ENCODE measurements around the gene USP6NL.
A peak's percentile ranks its signal among the peaks of the same experiment; 100 is the strongest.

DNA sequence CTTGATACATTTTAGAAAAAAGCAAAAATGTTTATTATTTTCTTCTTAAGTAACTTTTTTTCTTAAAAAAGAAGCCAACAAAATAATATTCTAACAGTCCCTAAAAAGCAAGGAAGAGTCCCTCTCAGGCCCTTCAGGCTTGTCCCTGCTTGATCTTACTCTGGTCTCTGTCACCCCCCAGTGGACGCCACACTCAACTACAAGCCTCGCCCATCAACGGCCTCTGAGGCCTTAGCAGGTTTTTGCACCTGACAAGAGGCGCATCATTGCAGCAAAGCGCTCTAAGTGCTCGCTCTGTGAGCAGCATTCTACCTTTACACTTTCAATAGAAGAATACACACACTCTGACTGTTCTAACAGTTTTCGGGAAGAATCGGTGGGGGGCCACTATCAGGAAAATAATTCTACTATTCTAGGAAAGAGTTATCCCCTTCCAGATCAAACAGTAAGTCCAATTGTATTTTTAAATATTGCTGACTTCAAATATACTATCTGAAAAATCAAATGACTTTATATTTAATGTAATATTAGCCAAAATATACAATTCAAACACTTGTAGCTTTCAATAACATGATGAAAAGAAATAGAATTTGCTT lies 139.2 kb downstream of the USP6NL start:
- TF ChIP-seq EZH2 (IDR thresholded peaks at IDR 0.05): no peak
- TF ChIP-seq, protein P1, sequence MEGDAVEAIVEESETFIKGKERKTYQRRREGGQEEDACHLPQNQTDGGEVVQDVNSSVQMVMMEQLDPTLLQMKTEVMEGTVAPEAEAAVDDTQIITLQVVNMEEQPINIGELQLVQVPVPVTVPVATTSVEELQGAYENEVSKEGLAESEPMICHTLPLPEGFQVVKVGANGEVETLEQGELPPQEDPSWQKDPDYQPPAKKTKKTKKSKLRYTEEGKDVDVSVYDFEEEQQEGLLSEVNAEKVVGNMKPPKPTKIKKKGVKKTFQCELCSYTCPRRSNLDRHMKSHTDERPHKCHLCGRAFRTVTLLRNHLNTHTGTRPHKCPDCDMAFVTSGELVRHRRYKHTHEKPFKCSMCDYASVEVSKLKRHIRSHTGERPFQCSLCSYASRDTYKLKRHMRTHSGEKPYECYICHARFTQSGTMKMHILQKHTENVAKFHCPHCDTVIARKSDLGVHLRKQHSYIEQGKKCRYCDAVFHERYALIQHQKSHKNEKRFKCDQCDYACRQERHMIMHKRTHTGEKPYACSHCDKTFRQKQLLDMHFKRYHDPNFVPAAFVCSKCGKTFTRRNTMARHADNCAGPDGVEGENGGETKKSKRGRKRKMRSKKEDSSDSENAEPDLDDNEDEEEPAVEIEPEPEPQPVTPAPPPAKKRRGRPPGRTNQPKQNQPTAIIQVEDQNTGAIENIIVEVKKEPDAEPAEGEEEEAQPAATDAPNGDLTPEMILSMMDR (IDR thresholded peaks at IDR 0.05): peak; percentile 95
